ENCODE measurements around the gene LEKR1. TPM values are rescaled to one million over a fixed set of nuclear protein-coding genes. Genes with fewer than 3 reads are reported as not detected.
A peak's percentile ranks its signal among the peaks of the same experiment; 100 is the strongest.

LEKR1 gene
- total RNA-seq, 2 experiments from 2014 or later = 0.47 to 0.54 TPM

DNA sequence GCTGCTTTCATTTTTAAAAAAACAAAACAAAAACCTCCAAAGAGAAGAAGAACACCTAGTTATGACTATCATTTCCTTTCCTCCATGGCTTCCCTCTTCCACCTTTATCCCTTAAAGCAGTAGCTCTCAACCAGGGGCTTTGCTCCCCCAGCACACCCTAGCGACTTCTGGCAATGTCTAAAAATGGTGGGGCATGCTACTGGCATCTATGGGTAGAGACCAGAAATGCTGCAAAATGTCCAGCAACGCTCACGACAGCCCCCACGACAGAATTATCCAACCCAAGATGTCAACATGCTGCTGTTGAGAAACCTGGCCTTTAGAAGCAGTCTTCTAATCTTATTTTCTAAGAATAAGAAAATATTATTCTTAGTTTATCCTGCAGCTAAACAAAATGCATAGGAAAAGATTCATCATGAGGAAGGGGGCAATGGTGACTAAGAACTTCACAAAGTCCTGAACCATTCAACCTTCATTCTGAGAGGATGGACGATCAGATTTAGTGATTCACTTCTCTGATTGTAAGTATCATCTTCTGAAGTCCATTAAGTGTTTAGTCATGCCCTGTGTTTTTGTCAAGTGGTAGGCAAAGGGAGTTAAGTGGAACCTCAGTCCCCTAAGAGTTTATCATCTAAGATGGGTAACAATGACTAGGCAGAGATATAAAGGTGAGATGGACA lies 252.1 kb downstream of the LEKR1 start:
- Mint-ChIP-seq H3K4me3 (no peak overlapping the region), H3K4me1 (peaks cover 61% of the 10 kb centered on the region), H3K9me3 (no peaks in the 10 kb centered on the region), H3K27me3 (no peaks in the 10 kb centered on the region), H3K36me3 (ENCODE audit: low read depth) (peaks cover 2% of the 10 kb centered on the region), H3K27ac (peak overlapping the region; percentile 4)
- ChIA-PET CTCF (interaction anchor here (1.2 to 1.3 kb wide), 2 partner anchors 9 to 60 kb away, joined by 3 to 7 read pairs; no protein-coding TSS in a partner anchor), POLR2A (no interaction called here)
- no peak for DNase-seq

DNA sequence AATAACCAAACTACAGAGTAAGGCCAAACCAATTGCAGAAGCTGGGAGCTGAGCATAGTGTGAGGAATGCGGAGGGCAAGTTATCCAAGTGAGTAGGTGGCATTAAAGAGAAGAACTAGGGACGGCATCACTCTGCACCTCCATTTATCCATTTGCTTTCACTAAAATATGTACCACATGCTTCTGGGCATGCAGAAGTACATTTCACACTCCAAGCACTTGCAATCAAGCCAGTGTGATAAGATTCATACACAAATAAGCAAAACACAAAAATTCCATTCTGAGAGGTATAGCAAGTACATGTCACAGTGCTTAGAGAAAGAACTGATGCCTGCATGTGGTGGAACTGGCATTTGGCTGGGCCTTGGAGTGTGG lies 252.6 kb downstream of the LEKR1 start:
- H3K27me3 Mint-ChIP-seq = no peaks in the 10 kb centered on the region
- H3K36me3 Mint-ChIP-seq (ENCODE audit: low read depth) = peaks cover 2% of the 10 kb centered on the region
- ChIA-PET CTCF (interaction anchor here (1.2 kb wide), 1 partner anchor 9 kb away, joined by 3 read pairs; no protein-coding TSS in a partner anchor), POLR2A (no interaction called here)
- no peak overlapping the region for H3K27ac Mint-ChIP-seq
- peaks cover 61% of the 10 kb centered on the region for H3K4me1 Mint-ChIP-seq
- no peak for DNase-seq
- no peak overlapping the region for H3K4me3 Mint-ChIP-seq
- no peaks in the 10 kb centered on the region for H3K9me3 Mint-ChIP-seq

DNA sequence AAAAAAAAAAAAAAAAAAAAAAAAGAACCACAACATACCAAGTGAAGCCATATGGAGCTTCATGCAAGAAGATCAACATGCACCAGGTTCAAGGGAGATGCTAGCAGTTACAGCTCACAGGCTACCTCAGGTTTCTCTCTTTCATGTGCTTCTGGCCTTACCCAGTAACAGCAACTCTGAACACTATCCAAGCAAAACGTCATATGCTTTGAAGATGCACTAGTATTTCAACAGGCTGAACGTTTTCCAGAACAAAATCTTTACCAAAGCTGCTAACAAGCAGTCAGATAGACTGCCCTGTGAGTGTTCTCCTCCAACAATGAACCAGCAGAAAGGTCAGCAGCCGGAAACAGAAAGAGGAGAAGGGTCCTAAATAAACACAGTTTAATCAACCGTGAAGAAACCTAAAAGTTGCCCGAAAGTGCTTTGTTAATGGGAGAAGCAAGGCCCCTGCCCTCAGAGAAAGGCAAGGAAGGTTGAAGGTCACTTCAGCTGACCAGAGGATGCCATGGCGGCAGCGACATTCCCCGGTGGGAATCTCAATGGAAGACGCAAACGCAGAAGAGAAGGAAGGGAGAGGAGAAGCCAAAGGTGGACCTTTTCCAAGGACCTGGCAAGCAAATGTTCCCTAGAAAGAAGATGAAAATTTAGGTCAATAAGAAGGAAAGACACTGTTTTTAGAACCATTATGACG lies 253.7 kb downstream of the LEKR1 start:
- H3K9me3 Mint-ChIP-seq = no peaks in the 10 kb centered on the region
- no peak for DNase-seq
- CTCF ChIA-PET = no interaction called here
- no peak overlapping the region for H3K4me3 Mint-ChIP-seq
- H3K4me1 Mint-ChIP-seq = peaks cover 59% of the 10 kb centered on the region
- POLR2A ChIA-PET = interaction anchor here (0.7 kb wide), 1 partner anchor 210 kb away, joined by 3 read pairs; no protein-coding TSS in a partner anchor
- no peaks in the 10 kb centered on the region for H3K27me3 Mint-ChIP-seq
- no peak overlapping the region for H3K27ac Mint-ChIP-seq
- peaks cover 2% of the 10 kb centered on the region for H3K36me3 Mint-ChIP-seq (ENCODE audit: low read depth)

DNA sequence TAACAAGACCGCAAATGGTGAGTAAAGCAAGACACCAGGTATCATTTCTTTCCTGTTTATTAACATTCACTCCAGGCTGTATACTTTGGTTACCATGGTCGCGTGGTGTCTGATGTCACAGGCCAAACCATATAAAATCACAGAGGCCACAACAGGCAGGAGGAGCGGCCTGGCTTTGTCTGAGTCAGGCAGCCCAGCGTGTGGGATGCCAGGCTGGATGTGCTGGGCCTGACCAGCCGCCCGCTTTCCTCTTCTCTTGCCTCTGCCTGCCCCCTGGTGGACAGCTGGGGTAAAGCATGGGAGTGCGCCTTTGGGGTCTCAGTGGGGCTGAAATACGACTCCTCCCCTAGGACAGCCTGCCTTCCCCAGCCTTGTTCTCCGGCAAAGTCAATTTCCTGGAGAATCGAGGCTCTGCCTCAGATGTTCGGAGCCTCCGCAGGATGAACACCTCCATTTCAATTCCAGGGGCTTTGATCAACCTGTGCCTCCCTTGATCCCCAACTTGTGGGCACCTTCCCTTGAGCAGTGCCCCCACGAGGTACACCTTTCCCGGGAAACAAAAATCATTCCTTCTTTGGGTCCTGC lies 255.6 kb downstream of the LEKR1 start:
- ChIA-PET POLR2A (no interaction called here), CTCF (interaction anchor here (0.6 to 2.8 kb wide), 24 partner anchors 10 to 572 kb away, joined by 3 to 22 read pairs (median 4); partner anchors contain the start of gene TIPARP)
- Mint-ChIP-seq H3K27ac (peak overlapping the region; percentile 58), H3K36me3 (ENCODE audit: low read depth) (no peaks in the 10 kb centered on the region), H3K4me1 (peaks cover 49% of the 10 kb centered on the region), H3K27me3 (no peaks in the 10 kb centered on the region), H3K4me3 (no peak overlapping the region), H3K9me3 (no peaks in the 10 kb centered on the region)
- DNase-seq = peak; percentile 88

DNA sequence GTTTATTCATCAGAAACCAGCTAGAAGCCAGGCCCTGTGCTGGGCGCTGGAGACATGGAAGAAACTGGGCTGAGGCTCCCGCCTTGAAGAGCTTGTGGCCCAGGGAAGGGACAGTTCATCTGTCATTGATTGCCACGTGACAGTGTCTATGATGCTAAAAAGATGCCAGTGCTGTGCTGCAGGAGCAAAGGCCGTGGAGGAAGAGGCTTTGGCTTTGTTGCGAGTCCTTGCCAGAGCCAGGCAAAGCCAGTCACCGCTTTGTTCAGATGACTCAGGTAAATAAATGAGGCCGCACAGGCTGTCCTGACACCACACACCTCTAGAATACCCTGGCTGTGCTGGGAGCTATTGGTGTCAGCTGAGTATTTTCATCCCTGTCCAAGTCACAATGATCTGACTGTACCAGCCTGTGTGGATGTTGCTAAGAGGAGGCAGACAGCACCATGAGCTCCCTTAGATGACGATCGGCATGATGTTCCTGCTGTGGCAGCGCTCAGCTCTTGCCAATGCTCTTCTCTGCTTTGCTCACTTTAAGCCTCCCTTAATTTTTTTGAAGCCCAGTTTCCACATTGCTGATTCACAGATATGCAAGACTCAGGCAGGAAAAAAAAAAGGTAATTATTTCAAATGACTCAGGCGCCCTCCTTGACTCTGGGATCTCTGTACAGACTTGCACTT lies 256.3 kb downstream of the LEKR1 start:
- peak overlapping the region; percentile 58 for H3K27ac Mint-ChIP-seq
- no peak overlapping the region for H3K4me3 Mint-ChIP-seq
- no peaks in the 10 kb centered on the region for H3K36me3 Mint-ChIP-seq (ENCODE audit: low read depth)
- peaks cover 50% of the 10 kb centered on the region for H3K4me1 Mint-ChIP-seq
- no peaks in the 10 kb centered on the region for H3K27me3 Mint-ChIP-seq
- H3K9me3 Mint-ChIP-seq = no peaks in the 10 kb centered on the region
- DNase-seq = no peak
- POLR2A ChIA-PET = no interaction called here
- CTCF ChIA-PET = interaction anchor here (0.6 to 2.8 kb wide), 25 partner anchors 10 to 573 kb away, joined by 3 to 22 read pairs (median 4); partner anchors contain the start of gene TIPARP

DNA sequence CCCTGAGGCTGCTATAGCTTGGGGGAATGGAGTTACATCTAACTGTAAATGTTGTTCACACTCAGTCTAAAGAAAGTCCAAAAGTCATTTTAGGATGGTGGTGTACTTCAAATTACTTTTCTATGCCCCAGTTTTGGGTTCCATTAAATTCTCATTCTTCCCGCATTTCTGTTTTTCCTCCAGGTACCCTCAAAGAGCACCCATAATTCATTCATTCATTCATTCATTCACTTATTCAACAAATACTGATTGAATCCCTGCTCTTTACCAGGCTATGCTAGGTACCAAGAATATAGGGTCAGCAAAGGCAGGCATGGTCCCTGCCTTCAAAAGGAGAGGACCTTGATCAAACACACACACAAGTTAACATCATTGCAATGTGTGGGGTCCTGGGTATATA lies 257.7 kb downstream of the LEKR1 start:
- Mint-ChIP-seq H3K27me3 (no peaks in the 10 kb centered on the region), H3K27ac (no peak overlapping the region), H3K4me1 (peaks cover 55% of the 10 kb centered on the region), H3K36me3 (ENCODE audit: low read depth) (no peaks in the 10 kb centered on the region), H3K4me3 (no peak overlapping the region), H3K9me3 (no peaks in the 10 kb centered on the region)
- ChIA-PET POLR2A (no interaction called here), CTCF (interaction anchor here (1.1 to 2.8 kb wide), 2 partner anchors 9 to 54 kb away, joined by 4 to 22 read pairs; no protein-coding TSS in a partner anchor)
- DNase-seq = no peak

DNA sequence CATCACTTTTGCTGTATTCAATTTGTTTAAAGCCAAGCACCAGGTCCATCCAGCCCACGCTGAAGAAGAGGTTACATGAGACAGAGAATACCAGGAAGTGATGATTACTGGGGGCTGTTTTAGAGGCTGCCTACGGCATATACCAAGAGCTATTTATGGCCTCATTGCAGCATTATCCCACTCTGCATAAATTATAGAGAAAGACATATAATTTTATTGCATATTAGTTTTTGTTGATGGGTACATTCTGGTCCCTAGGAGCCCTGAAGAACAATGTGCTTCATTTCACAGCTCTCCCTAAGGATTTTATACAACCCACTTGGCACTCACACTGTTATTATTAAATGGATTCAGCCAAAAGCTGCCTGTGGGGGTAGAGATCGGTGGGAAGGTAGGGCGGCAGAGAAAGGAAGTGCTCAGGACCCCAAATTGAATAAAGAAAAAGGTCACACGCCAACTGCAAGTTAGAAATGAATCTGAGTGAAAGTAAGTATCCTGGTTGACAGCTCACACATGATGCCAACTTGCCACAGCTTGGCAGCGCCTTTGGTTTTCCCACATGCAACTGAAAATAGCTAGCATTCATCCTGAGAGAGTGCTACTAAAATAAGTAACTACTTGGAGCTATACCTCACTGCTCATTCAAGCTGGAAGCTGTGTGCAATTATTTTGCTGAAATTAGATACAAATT lies 260.1 kb downstream of the LEKR1 start:
- CTCF ChIA-PET = interaction anchor here (0.8 to 2.4 kb wide), 4 partner anchors 9 to 47 kb away, joined by 4 to 8 read pairs (median 4); no protein-coding TSS in a partner anchor
- H3K27me3 Mint-ChIP-seq = no peaks in the 10 kb centered on the region
- DNase-seq = no peak
- H3K4me1 Mint-ChIP-seq = peaks cover 69% of the 10 kb centered on the region
- H3K36me3 Mint-ChIP-seq (ENCODE audit: low read depth) = no peaks in the 10 kb centered on the region
- POLR2A ChIA-PET = interaction anchor here (0.6 kb wide), 1 partner anchor 47 kb away, joined by 4 read pairs; no protein-coding TSS in a partner anchor
- peak overlapping the region; percentile 16 for H3K27ac Mint-ChIP-seq
- peaks cover 7% of the 10 kb centered on the region for H3K9me3 Mint-ChIP-seq
- H3K4me3 Mint-ChIP-seq = no peak overlapping the region

DNA sequence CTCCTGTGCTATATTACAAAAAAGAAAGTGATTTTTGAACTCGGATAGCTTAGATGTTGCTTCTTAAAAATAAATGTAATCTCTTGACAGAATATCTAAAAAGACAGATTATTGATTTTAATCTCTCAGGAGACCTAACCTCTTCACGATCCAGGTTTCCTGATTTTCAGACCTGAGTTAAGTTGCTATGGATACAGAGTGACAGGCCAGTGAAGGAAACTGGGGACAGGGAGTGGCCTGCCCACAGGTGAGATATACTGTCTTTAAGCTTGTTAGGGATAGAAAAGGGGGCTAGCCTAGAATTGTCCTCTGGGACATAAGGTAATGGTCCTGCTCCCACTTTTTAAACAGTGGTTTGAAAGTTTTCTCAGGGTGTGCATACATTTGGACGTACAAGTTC lies 260.6 kb downstream of the LEKR1 start:
- H3K4me1 Mint-ChIP-seq = peaks cover 68% of the 10 kb centered on the region
- CTCF ChIA-PET = interaction anchor here (0.8 to 2.4 kb wide), 3 partner anchors 10 to 46 kb away, joined by 4 to 8 read pairs (median 5); no protein-coding TSS in a partner anchor

DNA sequence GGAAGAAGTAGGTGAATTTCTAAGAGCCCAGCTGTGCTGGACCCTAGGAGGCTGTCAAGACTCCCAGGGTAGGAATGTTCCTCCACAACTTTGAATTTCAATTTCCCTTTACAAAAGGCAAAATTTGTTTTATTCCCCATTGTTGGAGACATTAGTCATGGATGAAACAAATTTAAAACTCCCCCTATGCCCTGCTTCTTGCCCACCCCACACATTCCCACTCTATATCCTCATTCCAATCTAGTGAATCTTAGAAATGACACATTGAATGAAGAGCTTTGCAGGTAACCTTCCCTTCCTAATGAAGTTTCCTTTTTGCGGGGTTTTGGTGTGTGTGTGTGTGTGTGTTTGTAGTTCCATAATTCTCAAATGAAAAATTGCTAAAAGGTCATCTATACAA lies 261.2 kb downstream of the LEKR1 start:
- H3K36me3 Mint-ChIP-seq (ENCODE audit: low read depth) = no peaks in the 10 kb centered on the region
- no peaks in the 10 kb centered on the region for H3K27me3 Mint-ChIP-seq
- DNase-seq = no peak
- H3K9me3 Mint-ChIP-seq = peaks cover 7% of the 10 kb centered on the region
- peak overlapping the region; percentile 80 for H3K4me3 Mint-ChIP-seq
- ChIA-PET POLR2A (interaction anchor here (0.7 kb wide), 1 partner anchor 410 kb away, joined by 3 read pairs; no protein-coding TSS in a partner anchor), CTCF (interaction anchor here (0.8 to 3.4 kb wide), 9 partner anchors 10 to 532 kb away, joined by 3 to 19 read pairs (median 6); partner anchors contain the start of gene SSR3)
- H3K4me1 Mint-ChIP-seq = peaks cover 68% of the 10 kb centered on the region
- H3K27ac Mint-ChIP-seq = no peak overlapping the region

More for the DNA sequence above, 260.6 kb downstream of the LEKR1 start:
- Mint-ChIP-seq H3K36me3 (ENCODE audit: low read depth) (no peaks in the 10 kb centered on the region), H3K9me3 (peaks cover 7% of the 10 kb centered on the region), H3K4me3 (no peak overlapping the region), H3K27me3 (no peaks in the 10 kb centered on the region), H3K27ac (no peak overlapping the region)
- POLR2A ChIA-PET = no interaction called here
- DNase-seq = no peak

DNA sequence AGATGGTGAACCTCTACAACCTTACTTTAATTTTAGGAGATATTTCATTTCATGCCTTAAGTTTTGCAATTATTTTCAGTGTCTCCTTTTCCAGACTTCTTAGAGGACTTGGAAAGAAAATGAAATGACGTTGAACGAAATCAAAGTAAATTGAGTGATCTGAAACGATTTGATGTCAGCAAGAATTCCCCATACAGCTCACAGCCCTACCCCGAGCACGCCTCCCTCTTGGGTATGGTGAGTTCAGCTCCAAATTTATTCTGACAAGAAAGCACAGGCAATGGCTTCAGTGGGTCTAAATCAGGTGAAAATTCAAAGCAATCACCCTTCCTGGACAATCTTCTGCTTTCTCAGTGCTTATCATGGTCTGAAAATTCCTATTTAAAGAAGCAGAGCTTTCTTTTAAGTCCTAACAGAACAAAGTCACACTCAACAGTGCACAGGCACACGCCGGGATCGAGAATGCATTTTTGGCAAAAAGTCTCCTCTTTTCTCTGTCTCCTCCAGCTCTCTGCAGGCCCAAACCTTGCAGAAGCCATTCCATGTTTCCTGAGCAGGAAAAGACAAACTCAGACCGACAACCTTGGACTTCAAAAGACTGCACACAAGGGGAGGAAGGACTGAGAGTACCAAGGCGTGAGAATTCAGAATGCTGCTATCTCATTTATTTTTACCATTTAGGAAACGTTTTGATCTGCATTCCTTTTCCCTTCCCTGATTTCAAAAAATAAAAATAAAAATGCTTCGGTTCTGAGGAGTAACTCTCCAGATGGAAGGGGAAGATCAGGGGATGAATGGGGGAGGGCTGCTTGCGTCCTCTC lies 261.8 kb downstream of the LEKR1 start:
- peak overlapping the region; percentile 94 for H3K27ac Mint-ChIP-seq
- CTCF ChIA-PET = interaction anchor here (0.8 to 3.4 kb wide), 14 partner anchors 11 to 533 kb away, joined by 3 to 19 read pairs (median 6); partner anchors contain the start of gene SSR3
- H3K27me3 Mint-ChIP-seq = no peaks in the 10 kb centered on the region
- H3K4me3 Mint-ChIP-seq = peak overlapping the region; percentile 80
- peaks cover 68% of the 10 kb centered on the region for H3K4me1 Mint-ChIP-seq
- peaks cover 7% of the 10 kb centered on the region for H3K9me3 Mint-ChIP-seq
- H3K36me3 Mint-ChIP-seq (ENCODE audit: low read depth) = no peaks in the 10 kb centered on the region
- no peak for DNase-seq
- POLR2A ChIA-PET = interaction anchor here (0.7 to 1.5 kb wide), 2 partner anchors 87 to 411 kb away, joined by 3 to 7 read pairs; no protein-coding TSS in a partner anchor

Measured in activated CD4-positive, alpha-beta T cell treated with anti-CD3 and anti-CD28 coated beads, Interleukin-2, amount 10 ng/mL, durations not matched to agents 7 days and 5 days (primary cell).